HepG2 (cell line): Measurements from ENCODE around the gene SPACDR. TPM values are rescaled to one million over a fixed set of nuclear protein-coding genes. Genes with fewer than 3 reads are reported as not detected.

Source experiments
- ASH2L ChIP-seq: fragments of 300-600, 200-600 bp; sonication (generic); IDR thresholded peaks from 2 replicates; pipeline ENCODE4 v1.7.0; 2017; ENCODE audit warnings: low read depth, mild to moderate bottlenecking, moderate library complexity, mixed read lengths, low read length; ENCODE audit not compliant: insufficient read length
- BORCS8-MEF2B ChIP-seq: sonication (generic); formaldehyde crosslinking; IDR thresholded peaks from 2 replicates; pipeline ENCODE4 v1.8.0; 2022; ENCODE audit warnings: mild to moderate bottlenecking, missing genetic modification reagents
- BRD4 ChIP-seq: sonication (generic); formaldehyde crosslinking; IDR thresholded peaks from 2 replicates; pipeline ENCODE4 v1.4.0; 2020; ENCODE audit warnings: missing genetic modification reagents
- GZF1 ChIP-seq: sonication (generic); formaldehyde crosslinking; IDR thresholded peaks from 2 replicates; pipeline ENCODE4 v1.5.1; 2020; ENCODE audit warnings: mild to moderate bottlenecking, missing genetic modification reagents
- HOXA3 ChIP-seq: sonication (generic); formaldehyde crosslinking; IDR thresholded peaks from 2 replicates; pipeline ENCODE4 v1.5.0; 2020; ENCODE audit warnings: missing genetic modification reagents
- JUN ChIP-seq: sonication (generic); formaldehyde crosslinking; IDR thresholded peaks from 2 replicates; pipeline ENCODE4 v1.4.0; 2020; ENCODE audit warnings: mild to moderate bottlenecking, missing genetic modification reagents
- KDM2A ChIP-seq: sonication (generic); formaldehyde crosslinking; IDR thresholded peaks from 2 replicates; pipeline ENCODE4 v1.4.0; 2020; ENCODE audit warnings: low read depth, missing genetic modification reagents, borderline replicate concordance
- MLLT10 ChIP-seq: sonication (generic); formaldehyde crosslinking; IDR thresholded peaks from 2 replicates; pipeline ENCODE4 v1.4.0; 2020; ENCODE audit warnings: missing genetic modification reagents
- NFKB2 ChIP-seq: sonication (generic); formaldehyde crosslinking; IDR thresholded peaks from 2 replicates; pipeline ENCODE4 v1.4.0; 2020; ENCODE audit warnings: missing genetic modification reagents, borderline replicate concordance
- NFYB ChIP-seq: sonication (generic); formaldehyde crosslinking; IDR thresholded peaks from 2 replicates; pipeline ENCODE4 v1.4.0; 2020; ENCODE audit warnings: missing genetic modification reagents
- PHF5A ChIP-seq: IDR thresholded peaks from one replicate; pipeline ENCODE4 v1.6.1; 2018; ENCODE audit warnings: low read depth, missing genetic modification reagents; ENCODE audit not compliant: unreplicated experiment
- RFX5 ChIP-seq: IDR thresholded peaks from 2 replicates; pipeline ENCODE4 v1.6.1; 2011; ENCODE audit warnings: low read depth, low read length, improper control_type of control experiment
- SIN3A ChIP-seq: IDR thresholded peaks from 2 replicates; pipeline ENCODE4 v1.6.1; 2011; ENCODE audit warnings: low read depth, mild to moderate bottlenecking, control low read depth, low read length, borderline replicate concordance
- SP2 ChIP-seq: sonication (generic); formaldehyde crosslinking; IDR thresholded peaks from 2 replicates; pipeline ENCODE4 v1.5.1; 2020; ENCODE audit warnings: mild to moderate bottlenecking, missing genetic modification reagents
- TCF12 ChIP-seq, 2 experiments: fragments of 450-650 bp in 1 of 2; sonication (generic) in 1 of 2; formaldehyde crosslinking in 1 of 2; IDR thresholded peaks; 2 replicates each; pipeline versions ENCODE4 v1.6.1 to v1.8.0; 2017 to 2022; ENCODE audit warnings: antibody characterized with exemption in 1 of 2, mild to moderate bottlenecking in 1 of 2, missing genetic modification reagents in 1 of 2, moderate library complexity in 1 of 2
- TGIF2 ChIP-seq: IDR thresholded peaks from 2 replicates; pipeline ENCODE4 v1.6.1; 2016; ENCODE audit warnings: control low read depth, missing compliant biosample characterization
- ZFP1 ChIP-seq: IDR thresholded peaks from 2 replicates; pipeline ENCODE4 v1.6.1; 2016
- ZFX ChIP-seq: sonication (generic); formaldehyde crosslinking; IDR thresholded peaks from 2 replicates; pipeline ENCODE4 v1.4.0; 2020; ENCODE audit warnings: mild to moderate bottlenecking, low read depth, missing genetic modification reagents, moderate library complexity
- ZNF468 ChIP-seq: sonication (generic); formaldehyde crosslinking; IDR thresholded peaks from 2 replicates; pipeline ENCODE4 v1.8.0; 2022; ENCODE audit warnings: mild to moderate bottlenecking, moderate library complexity, missing genetic modification reagents
- ZNF746 ChIP-seq: sonication (generic); formaldehyde crosslinking; IDR thresholded peaks from 2 replicates; pipeline ENCODE4 v1.8.0; 2022; ENCODE audit warnings: mild to moderate bottlenecking, missing genetic modification reagents
- polyA plus RNA-seq, 8 experiments: library from polyadenylated mRNA; depleted of rRNA in 3 of 8; stranded (reverse) in 7 of 8; unstranded in 1 of 8; fragments of >200 nt; fragmentation: Illumina TruSeq in 4 of 8; extraction: Trizol in 4 of 8; gene quantifications; 2 replicates each; pipeline versions ENCODE4 v1.2.1 to v1.2.3, GENCODE V29; 2011 to 2016; ENCODE audit warnings: low read depth in 4 of 8, missing spikeins in 1 of 8, mixed read lengths in 1 of 8; ENCODE audit not compliant: insufficient read depth in 1 of 8
- total RNA-seq, 5 experiments: library from RNA; depleted of rRNA; stranded (reverse); fragments of >200 nt; fragmentation: Illumina TruSeq; extraction: Trizol; gene quantifications; 2 replicates each; pipeline ENCODE4 v1.2.3, GENCODE V29; 2016; ENCODE audit warnings: low read depth in 1 of 5
- TF ChIP-seq, protein P1 (sequence below): sonication (generic); formaldehyde crosslinking; IDR thresholded peaks from 2 replicates; pipeline ENCODE4 v1.5.1; 2020; ENCODE audit warnings: mild to moderate bottlenecking, missing genetic modification reagents, borderline replicate concordance
- TF ChIP-seq, protein P2 (sequence below): IDR thresholded peaks from 2 replicates; pipeline ENCODE4 v1.6.1; 2018; ENCODE audit warnings: missing genetic modification reagents, mild to moderate bottlenecking, missing compliant biosample characterization
- TF ChIP-seq, protein P3 (sequence below): sonication (generic); formaldehyde crosslinking; conservative IDR thresholded peaks from 2 replicates; pipeline ENCODE4 v1.4.0; 2020; ENCODE audit warnings: mild to moderate bottlenecking, missing genetic modification reagents, moderate library complexity
- TF ChIP-seq, protein P4 (sequence below): sonication (generic); formaldehyde crosslinking; IDR thresholded peaks from 2 replicates; pipeline ENCODE4 v1.4.0; 2020; ENCODE audit warnings: missing genetic modification reagents, low read depth, mild to moderate bottlenecking, borderline replicate concordance

The SPACDR gene
- total and polyA plus RNA-seq, 2 of the 13 experiments (the other 11 are each of a cell fraction or from before 2014, with no cell fraction given), result 0.41 TPM; not detected in 1

DNA sequence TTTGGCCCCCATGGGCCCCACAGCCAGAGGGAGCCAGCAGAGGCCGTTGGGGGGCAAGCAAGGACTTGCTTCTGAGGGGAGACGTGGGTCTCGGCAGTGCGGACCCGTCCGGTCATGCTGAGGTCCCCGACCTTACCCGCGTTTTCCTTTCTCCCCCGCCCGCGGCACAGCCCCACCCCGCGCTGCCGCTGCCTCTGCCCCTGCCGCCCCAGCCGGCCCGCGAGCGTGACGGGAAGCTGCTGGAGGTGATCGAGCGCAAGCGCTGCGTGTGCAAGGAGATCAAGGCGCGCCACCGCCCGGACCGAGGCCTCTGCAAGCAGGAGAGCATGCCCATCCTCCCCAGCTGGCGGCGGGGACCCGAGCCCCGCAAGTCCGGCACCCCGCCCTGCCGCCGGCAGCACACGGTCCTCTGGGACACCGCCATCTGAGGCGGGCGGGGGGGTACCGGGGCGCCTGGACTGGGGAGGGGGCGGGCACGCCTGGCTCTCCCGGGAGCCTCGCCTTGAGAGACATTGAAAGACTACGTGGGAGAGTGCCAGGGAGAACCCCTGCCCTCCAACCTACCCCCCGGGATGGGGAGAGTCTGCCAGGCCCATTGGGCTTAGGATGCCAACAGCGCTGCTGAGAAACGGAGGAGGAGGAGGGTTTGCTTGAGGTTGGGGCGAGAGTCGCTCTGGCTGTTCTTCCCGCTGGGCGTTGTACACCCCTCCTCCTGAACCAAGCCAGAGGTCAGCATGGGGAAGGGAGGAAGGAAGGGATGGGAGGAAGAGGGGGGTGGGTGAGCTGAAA lies 29.6 kb upstream of the SPACDR start (continued):
- TF ChIP-seq, protein P1, sequence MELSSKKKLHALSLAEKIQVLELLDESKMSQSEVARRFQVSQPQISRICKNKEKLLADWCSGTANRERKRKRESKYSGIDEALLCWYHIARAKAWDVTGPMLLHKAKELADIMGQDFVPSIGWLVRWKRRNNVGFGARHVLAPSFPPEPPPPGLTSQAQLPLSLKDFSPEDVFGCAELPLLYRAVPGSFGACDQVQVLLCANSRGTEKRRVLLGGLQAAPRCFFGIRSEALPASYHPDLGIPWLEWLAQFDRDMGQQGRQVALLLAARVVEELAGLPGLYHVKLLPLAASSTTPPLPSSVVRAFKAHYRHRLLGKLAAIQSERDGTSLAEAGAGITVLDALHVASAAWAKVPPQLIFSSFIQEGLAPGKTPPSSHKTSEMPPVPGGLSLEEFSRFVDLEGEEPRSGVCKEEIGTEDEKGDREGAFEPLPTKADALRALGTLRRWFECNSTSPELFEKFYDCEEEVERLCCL, result no peak
- TF ChIP-seq SP2 (CRISPR knock-in tag) (no peak), ASH2L (no peak), JUN (CRISPR knock-in tag) (no peak), ZNF746 (CRISPR knock-in tag) (no peak), NFYB (CRISPR knock-in tag) (no peak), BRD4 (CRISPR knock-in tag) (no peak), HOXA3 (CRISPR knock-in tag) (no peak; the same call in 1 of the 2 replicates), TGIF2 (no peak), ZFP1 (no peak), TCF12 (IDR thresholded peaks at IDR 0.05) (no peak), TCF12 (CRISPR knock-in tag; IDR thresholded peaks at IDR 0.05) (no peak), NFKB2 (peak; percentile 62; the same call in 1 of the 2 replicates), BORCS8-MEF2B (CRISPR knock-in tag) (no peak), ZFX (CRISPR knock-in tag) (peak; percentile 59; the same call in 1 of the 2 replicates), SIN3A (no peak), GZF1 (no peak), KDM2A (peak; percentile 85; the same call in 1 of the 2 replicates), ZNF468 (CRISPR knock-in tag) (no peak), PHF5A (no peak), RFX5 (no peak), MLLT10 (CRISPR knock-in tag) (no peak)
- TF ChIP-seq, protein P2, sequence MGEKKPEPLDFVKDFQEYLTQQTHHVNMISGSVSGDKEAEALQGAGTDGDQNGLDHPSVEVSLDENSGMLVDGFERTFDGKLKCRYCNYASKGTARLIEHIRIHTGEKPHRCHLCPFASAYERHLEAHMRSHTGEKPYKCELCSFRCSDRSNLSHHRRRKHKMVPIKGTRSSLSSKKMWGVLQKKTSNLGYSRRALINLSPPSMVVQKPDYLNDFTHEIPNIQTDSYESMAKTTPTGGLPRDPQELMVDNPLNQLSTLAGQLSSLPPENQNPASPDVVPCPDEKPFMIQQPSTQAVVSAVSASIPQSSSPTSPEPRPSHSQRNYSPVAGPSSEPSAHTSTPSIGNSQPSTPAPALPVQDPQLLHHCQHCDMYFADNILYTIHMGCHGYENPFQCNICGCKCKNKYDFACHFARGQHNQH (CRISPR knock-in tag), result peak; percentile 42; the same call in 1 of the 2 replicates
- TF ChIP-seq, protein P3, sequence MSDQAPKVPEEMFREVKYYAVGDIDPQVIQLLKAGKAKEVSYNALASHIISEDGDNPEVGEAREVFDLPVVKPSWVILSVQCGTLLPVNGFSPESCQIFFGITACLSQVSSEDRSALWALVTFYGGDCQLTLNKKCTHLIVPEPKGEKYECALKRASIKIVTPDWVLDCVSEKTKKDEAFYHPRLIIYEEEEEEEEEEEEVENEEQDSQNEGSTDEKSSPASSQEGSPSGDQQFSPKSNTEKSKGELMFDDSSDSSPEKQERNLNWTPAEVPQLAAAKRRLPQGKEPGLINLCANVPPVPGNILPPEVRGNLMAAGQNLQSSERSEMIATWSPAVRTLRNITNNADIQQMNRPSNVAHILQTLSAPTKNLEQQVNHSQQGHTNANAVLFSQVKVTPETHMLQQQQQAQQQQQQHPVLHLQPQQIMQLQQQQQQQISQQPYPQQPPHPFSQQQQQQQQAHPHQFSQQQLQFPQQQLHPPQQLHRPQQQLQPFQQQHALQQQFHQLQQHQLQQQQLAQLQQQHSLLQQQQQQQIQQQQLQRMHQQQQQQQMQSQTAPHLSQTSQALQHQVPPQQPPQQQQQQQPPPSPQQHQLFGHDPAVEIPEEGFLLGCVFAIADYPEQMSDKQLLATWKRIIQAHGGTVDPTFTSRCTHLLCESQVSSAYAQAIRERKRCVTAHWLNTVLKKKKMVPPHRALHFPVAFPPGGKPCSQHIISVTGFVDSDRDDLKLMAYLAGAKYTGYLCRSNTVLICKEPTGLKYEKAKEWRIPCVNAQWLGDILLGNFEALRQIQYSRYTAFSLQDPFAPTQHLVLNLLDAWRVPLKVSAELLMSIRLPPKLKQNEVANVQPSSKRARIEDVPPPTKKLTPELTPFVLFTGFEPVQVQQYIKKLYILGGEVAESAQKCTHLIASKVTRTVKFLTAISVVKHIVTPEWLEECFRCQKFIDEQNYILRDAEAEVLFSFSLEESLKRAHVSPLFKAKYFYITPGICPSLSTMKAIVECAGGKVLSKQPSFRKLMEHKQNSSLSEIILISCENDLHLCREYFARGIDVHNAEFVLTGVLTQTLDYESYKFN (CRISPR knock-in tag), result peak; percentile 29; the same call in 1 of the 2 replicates
- TF ChIP-seq, protein P4, sequence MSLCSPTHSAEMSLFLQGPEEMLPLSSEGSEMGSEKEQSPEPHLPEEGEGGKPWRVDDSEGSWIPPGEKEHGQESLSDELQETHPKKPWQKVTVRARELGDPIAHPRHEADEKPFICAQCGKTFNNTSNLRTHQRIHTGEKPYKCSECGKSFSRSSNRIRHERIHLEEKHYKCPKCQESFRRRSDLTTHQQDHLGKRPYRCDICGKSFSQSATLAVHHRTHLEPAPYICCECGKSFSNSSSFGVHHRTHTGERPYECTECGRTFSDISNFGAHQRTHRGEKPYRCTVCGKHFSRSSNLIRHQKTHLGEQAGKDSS (CRISPR knock-in tag), result 0 out of 2 replicates have a peak, but pooled peaks have one; percentile 25
